H9 (cell line): Measurements from ENCODE around the gene SBK1. TPM values are rescaled to one million over a fixed set of nuclear protein-coding genes. Genes with fewer than 3 reads are reported as not detected.

Source experiments
- DNase-seq: peaks from one replicate; pipeline ENCODE4 v3.0.0-alpha.2; 2017
- H2AFZ ChIP-seq: one replicate; pipeline ENCODE4 v1.6.1; 2013; ENCODE audit warnings: mild to moderate bottlenecking, low read length, control low read depth, moderate library complexity
- H2AK5ac ChIP-seq: 2 replicates; pipeline ENCODE4 v1.6.1; 2013; ENCODE audit warnings: low read length, control low read depth, mixed read lengths; ENCODE audit not compliant: insufficient read length
- H2BK120ac ChIP-seq: one replicate; pipeline ENCODE4 v1.6.1; 2013; ENCODE audit warnings: low read depth, mild to moderate bottlenecking, low read length, control low read depth, inconsistent platforms; ENCODE audit not compliant: poor library complexity, severe bottlenecking
- H2BK12ac ChIP-seq: 2 replicates; pipeline ENCODE4 v1.6.1; 2013; ENCODE audit warnings: low read length, control low read depth, mixed read lengths, low read depth; ENCODE audit not compliant: insufficient read length
- H2BK15ac ChIP-seq: 2 replicates; pipeline ENCODE4 v1.6.1; 2013; ENCODE audit warnings: low read depth, low read length, control low read depth
- H2BK20ac ChIP-seq: one replicate; pipeline ENCODE4 v1.6.1; 2013; ENCODE audit warnings: low read depth, mild to moderate bottlenecking, low read length, control low read depth, inconsistent platforms; ENCODE audit not compliant: poor library complexity, severe bottlenecking
- H2BK5ac ChIP-seq: 2 replicates; pipeline ENCODE4 v1.6.1; 2013; ENCODE audit warnings: low read length, control low read depth, mixed read lengths; ENCODE audit not compliant: insufficient read length
- H3K14ac ChIP-seq: 2 replicates; pipeline ENCODE4 v1.6.1; 2013; ENCODE audit warnings: low read length, control low read depth; ENCODE audit not compliant: insufficient read depth
- H3K18ac ChIP-seq: 2 replicates; pipeline ENCODE4 v1.6.1; 2013; ENCODE audit warnings: low read depth, mild to moderate bottlenecking, mixed read lengths, low read length, control low read depth; ENCODE audit not compliant: insufficient read length
- H3K23ac ChIP-seq: 2 replicates; pipeline ENCODE4 v1.6.1; 2013; ENCODE audit warnings: low read length, control low read depth, mixed read lengths, low read depth; ENCODE audit not compliant: insufficient read length
- H3K23me2 ChIP-seq: 2 replicates; pipeline ENCODE4 v1.6.1; 2013; ENCODE audit warnings: low read depth, mild to moderate bottlenecking, mixed read lengths, low read length, control low read depth; ENCODE audit not compliant: insufficient read length, poor library complexity, severe bottlenecking
- H3K27ac ChIP-seq: 2 replicates; pipeline ENCODE4 v1.5.1; 2013; ENCODE audit warnings: low read length, control low read depth, mixed read lengths, low read depth; ENCODE audit not compliant: insufficient read length
- H3K27me3 ChIP-seq: 2 replicates; pipeline ENCODE4 v1.6.1; 2013; ENCODE audit warnings: low read length, control low read depth, inconsistent platforms; ENCODE audit not compliant: insufficient read depth
- H3K4ac ChIP-seq: 2 replicates; pipeline ENCODE4 v1.6.1; 2013; ENCODE audit warnings: low read depth, mild to moderate bottlenecking, control low read depth, inconsistent platforms, low read length, moderate library complexity
- H3K4me1 ChIP-seq: 2 replicates; pipeline ENCODE4 v1.6.1; 2013; ENCODE audit warnings: low read length, control low read depth, inconsistent platforms; ENCODE audit not compliant: insufficient read depth
- H3K4me2 ChIP-seq: 2 replicates; pipeline ENCODE4 v1.6.1; 2013; ENCODE audit warnings: low read length, control low read depth, mixed read lengths; ENCODE audit not compliant: insufficient read length, insufficient read depth
- H3K56ac ChIP-seq: 2 replicates; pipeline ENCODE4 v1.6.1; 2013; ENCODE audit warnings: low read depth, mild to moderate bottlenecking, mixed read lengths, low read length, control low read depth; ENCODE audit not compliant: insufficient read length
- H3K79me1 ChIP-seq: 2 replicates; pipeline ENCODE4 v1.6.1; 2013; ENCODE audit warnings: low read depth, mild to moderate bottlenecking, moderate library complexity, low read length, control low read depth, inconsistent platforms; ENCODE audit not compliant: insufficient read depth, poor library complexity, severe bottlenecking
- H3K79me2 ChIP-seq: 2 replicates; pipeline ENCODE4 v1.6.1; 2013; ENCODE audit warnings: low read length, control low read depth, inconsistent platforms; ENCODE audit not compliant: insufficient read depth
- H3K9ac ChIP-seq: 2 replicates; pipeline ENCODE4 v1.6.1; 2013; ENCODE audit warnings: low read length, control low read depth, mixed read lengths; ENCODE audit not compliant: insufficient read length; ENCODE audit errors: extremely low read depth
- H3K9me3 ChIP-seq: one replicate; pipeline ENCODE4 v1.6.1; 2013; ENCODE audit warnings: low read depth, low read length, inconsistent platforms; ENCODE audit not compliant: control insufficient read depth
- H3T11ph ChIP-seq: one replicate; pipeline ENCODE4 v1.6.1; 2013; ENCODE audit warnings: mild to moderate bottlenecking, low read length, control low read depth, inconsistent platforms
- H4K20me1 ChIP-seq: one replicate; pipeline ENCODE4 v1.6.1; 2013; ENCODE audit not compliant: control insufficient read depth, insufficient read length, insufficient read depth
- H4K5ac ChIP-seq: 2 replicates; pipeline ENCODE4 v1.6.1; 2013; ENCODE audit warnings: low read depth, mild to moderate bottlenecking, mixed read lengths, low read length, control low read depth; ENCODE audit not compliant: insufficient read length
- H4K8ac ChIP-seq: replicated peaks from 2 replicates; pipeline ENCODE4 v1.6.1; 2013; ENCODE audit warnings: low read length, control low read depth, mixed read lengths, low read depth; ENCODE audit not compliant: insufficient read length
- H4K91ac ChIP-seq: 2 replicates; pipeline ENCODE4 v1.6.1; 2013; ENCODE audit warnings: low read depth, mild to moderate bottlenecking, moderate library complexity, mixed read lengths, low read length, control low read depth; ENCODE audit not compliant: insufficient read length
- H3K27ac Mint-ChIP-seq, 3 experiments: 2 replicates in 2 of 3; 3 replicates in 1 of 3; pipeline ENCODE4 v1.8.0; 2020 to 2021; ENCODE audit warnings: mixed read lengths in 3 of 3, mild to moderate bottlenecking in 1 of 3, moderate library complexity in 1 of 3
- H3K27me3 Mint-ChIP-seq: 2 replicates; pipeline ENCODE4 v1.8.0; 2021; ENCODE audit warnings: low read depth, mild to moderate bottlenecking, moderate library complexity, mixed read lengths
- H3K36me3 Mint-ChIP-seq, 3 experiments: 2 replicates in 2 of 3; 3 replicates in 1 of 3; pipeline ENCODE4 v1.8.0; 2020 to 2021; ENCODE audit warnings: low read depth in 3 of 3, mixed read lengths in 3 of 3; ENCODE audit not compliant: insufficient read depth in 1 of 3
- H3K4me1 Mint-ChIP-seq, 2 experiments: 2 replicates each; pipeline ENCODE4 v1.8.0; 2020; ENCODE audit warnings: mixed read lengths in 2 of 2
- H3K4me3 Mint-ChIP-seq, 2 experiments: 2 replicates in 1 of 2; 3 replicates in 1 of 2; pipeline ENCODE4 v1.8.0; 2020 to 2021; ENCODE audit warnings: mild to moderate bottlenecking in 2 of 2, mixed read lengths in 2 of 2, moderate library complexity in 1 of 2
- H3K9me3 Mint-ChIP-seq, 2 experiments: 2 replicates in 1 of 2; 3 replicates in 1 of 2; pipeline ENCODE4 v1.8.0; 2020; ENCODE audit warnings: mild to moderate bottlenecking in 2 of 2, mixed read lengths in 2 of 2, moderate library complexity in 1 of 2
- WGBS: extraction: QIAGEN DNeasy Blood & Tissue Kit; methylation state at CpG from one replicate; pipeline ENCODE4 v1.1.7; 2013; ENCODE audit warnings: missing lambda C conversion rate, low lambda C conversion rate, mixed read lengths; ENCODE audit not compliant: insufficient read length; ENCODE audit errors: extremely low coverage; 5-methylcytosine and 5-hydroxymethylcytosine counted together
- total RNA-seq: library from RNA; stranded (reverse); gene quantifications from 2 replicates; pipeline ENCODE4 v1.2.1, GENCODE V29; 2021
- TF ChIP-seq, protein P1 (sequence below): fragments of 200-600 bp; sonication (generic); conservative IDR thresholded peaks from 3 replicates; pipeline ENCODE4 v1.8.0; 2021; ENCODE audit warnings: antibody characterized with exemption, mild to moderate bottlenecking

Gene SBK1
- total RNA-seq, 1 experiment from 2014 or later, result 65.5 TPM

DNA sequence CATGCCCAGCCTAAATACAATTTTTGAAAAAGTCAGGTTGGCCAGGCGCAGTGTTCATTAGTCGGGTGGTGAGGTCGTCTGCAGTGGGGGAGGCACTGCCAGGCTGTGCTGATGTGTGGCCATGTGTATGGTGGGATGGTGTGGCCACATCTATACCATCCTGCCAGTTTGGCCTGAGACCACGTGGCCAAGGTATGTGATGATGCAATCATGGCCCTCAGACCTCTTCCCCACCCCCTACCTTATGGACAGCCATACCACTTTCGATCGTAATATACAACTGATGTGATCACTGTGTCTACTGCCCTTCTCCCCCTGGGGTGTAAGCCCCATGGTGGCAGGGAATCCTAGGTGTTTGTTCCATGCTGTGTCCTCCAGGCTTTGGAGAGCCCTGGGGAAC, 23.7 kb downstream of the SBK1 start:
- Histone ChIP-seq H3K14ac (no peak overlapping the region), H2BK20ac (no peak overlapping the region), H2AK5ac (no peak overlapping the region), H3K27ac (no peak overlapping the region), H2BK15ac (no peak overlapping the region), H4K5ac (no peak overlapping the region), H3K23me2 (no peaks in the 10 kb centered on the region), H3K56ac (no peak overlapping the region), H3K4ac (no peak overlapping the region), H2BK12ac (no peak overlapping the region), H3T11ph (no peak overlapping the region), H3K4me1 (no peaks in the 10 kb centered on the region), H3K9ac (no peak overlapping the region), H3K27me3 (no peaks in the 10 kb centered on the region), H4K20me1 (peaks cover 3% of the 10 kb centered on the region), H2AFZ (no peak overlapping the region), H3K18ac (no peak overlapping the region), H3K79me2 (no peaks in the 10 kb centered on the region), H3K23ac (no peak overlapping the region), H3K4me2 (no peak overlapping the region), H3K79me1 (no peaks in the 10 kb centered on the region), H2BK120ac (no peak overlapping the region), H4K8ac (no peak overlapping the region), H4K91ac (no peak overlapping the region), H3K9me3 (no peaks in the 10 kb centered on the region), H2BK5ac (no peak overlapping the region)
- H3K27ac Mint-ChIP-seq, result peak overlapping the region in 1 of 3 experiments; percentile 55; a peak in 1 of 7 replicates
- H3K4me3 Mint-ChIP-seq, result no peak overlapping the region
- TF ChIP-seq, protein P1, sequence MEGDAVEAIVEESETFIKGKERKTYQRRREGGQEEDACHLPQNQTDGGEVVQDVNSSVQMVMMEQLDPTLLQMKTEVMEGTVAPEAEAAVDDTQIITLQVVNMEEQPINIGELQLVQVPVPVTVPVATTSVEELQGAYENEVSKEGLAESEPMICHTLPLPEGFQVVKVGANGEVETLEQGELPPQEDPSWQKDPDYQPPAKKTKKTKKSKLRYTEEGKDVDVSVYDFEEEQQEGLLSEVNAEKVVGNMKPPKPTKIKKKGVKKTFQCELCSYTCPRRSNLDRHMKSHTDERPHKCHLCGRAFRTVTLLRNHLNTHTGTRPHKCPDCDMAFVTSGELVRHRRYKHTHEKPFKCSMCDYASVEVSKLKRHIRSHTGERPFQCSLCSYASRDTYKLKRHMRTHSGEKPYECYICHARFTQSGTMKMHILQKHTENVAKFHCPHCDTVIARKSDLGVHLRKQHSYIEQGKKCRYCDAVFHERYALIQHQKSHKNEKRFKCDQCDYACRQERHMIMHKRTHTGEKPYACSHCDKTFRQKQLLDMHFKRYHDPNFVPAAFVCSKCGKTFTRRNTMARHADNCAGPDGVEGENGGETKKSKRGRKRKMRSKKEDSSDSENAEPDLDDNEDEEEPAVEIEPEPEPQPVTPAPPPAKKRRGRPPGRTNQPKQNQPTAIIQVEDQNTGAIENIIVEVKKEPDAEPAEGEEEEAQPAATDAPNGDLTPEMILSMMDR, result no peak
- DNase-seq, result no peak
- no CpG with 5 or more reads among the region's 6 CpGs for WGBS
- H3K4me1 Mint-ChIP-seq, result no peaks in the 10 kb centered on the region
- H3K27me3 Mint-ChIP-seq, result no peaks in the 10 kb centered on the region
- peaks cover 22 to 38% (median 31%) of the 10 kb centered on the region in 3 experiments for H3K36me3 Mint-ChIP-seq
- H3K9me3 Mint-ChIP-seq, result no peaks in the 10 kb centered on the region
